Upper lobe of left lung (tissue), 4 donors: ENCODE results near the gene ATP6V1G2.

Experiments
- CTCF ChIP-seq, 6 experiments: fragments of 450-650 bp in 4 of 6; fragments of 200-600 bp in 2 of 6; sonication (generic) in 2 of 6; IDR thresholded peaks; one replicate each; pipeline ENCODE4 v1.5.1; 2016 to 2019; ENCODE audit warnings: antibody characterized with exemption in 6 of 6
- EP300 ChIP-seq, 4 donors: sonication (generic); formaldehyde crosslinking; IDR thresholded peaks; one replicate each; pipeline ENCODE4 v1.5.1; 2017; ENCODE audit warnings: antibody characterized with exemption in 4 of 4, control low read depth in 2 of 4
- POLR2A ChIP-seq, 4 donors: fragments of 450-650 bp; IDR thresholded peaks; one replicate each; pipeline ENCODE4 v1.5.1; 2016 to 2017; ENCODE audit warnings: antibody characterized with exemption in 4 of 4, mild to moderate bottlenecking in 2 of 4
- POLR2AphosphoS5 ChIP-seq, 2 donors: sonication (generic); formaldehyde crosslinking; IDR thresholded peaks; one replicate each; pipeline ENCODE4 v1.5.1; 2017; ENCODE audit warnings: antibody characterized with exemption in 2 of 2

DNA sequence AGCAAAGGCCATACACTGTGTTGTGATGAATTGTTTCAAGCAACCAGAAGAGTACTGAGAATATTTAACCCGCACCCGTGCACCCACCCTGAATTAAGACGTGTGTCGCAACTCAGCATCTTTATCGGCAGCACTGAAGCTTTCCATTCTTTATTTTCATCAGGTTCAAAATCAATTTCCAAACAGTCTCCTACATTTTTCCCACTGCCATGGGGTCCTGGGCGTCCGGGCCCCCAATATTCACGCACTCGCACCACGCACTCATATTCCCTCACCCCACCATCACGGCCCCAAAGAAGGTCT lies 34.0 kb upstream of the ATP6V1G2 start:
- no peak for TF ChIP-seq CTCF (IDR thresholded peaks at IDR 0.05)
- no peak for TF ChIP-seq POLR2AphosphoS5 (IDR thresholded peaks at IDR 0.05)
- no peak for TF ChIP-seq POLR2A (IDR thresholded peaks at IDR 0.05)
- no peak for TF ChIP-seq EP300 (IDR thresholded peaks at IDR 0.05)
